SK-N-SH treated with all-trans-retinoic acid at 6 μM for 48 hours (cell line): ENCODE data around the gene ANK2.
A peak's percentile ranks its signal among the peaks of the same experiment; 100 is the strongest.

ENCODE experiments used
- ATAC-seq: fragments of 200-7000 bp; cut with Tn5 transposase; 3 replicates; pipeline ENCODE4 v1.9.1; 2020; ENCODE audit warnings: mild to moderate bottlenecking, moderate library complexity
- ARNTL ChIP-seq: fragments of 450-650 bp; formaldehyde crosslinking; IDR thresholded peaks from 2 replicates; pipeline ENCODE4 v1.5.0; 2020; ENCODE audit warnings: low read depth, mild to moderate bottlenecking, moderate library complexity, borderline replicate concordance
- BACH2 ChIP-seq: fragments of 250-450 bp; sonication (Bioruptor Pico); IDR thresholded peaks from 2 replicates; pipeline ENCODE4 v1.9.0; 2021; ENCODE audit warnings: mild to moderate bottlenecking, borderline replicate concordance
- CREB5 ChIP-seq: fragments of 250-450 bp; sonication (Bioruptor Pico); IDR thresholded peaks from 2 replicates; pipeline ENCODE4 v1.5.1; 2020; ENCODE audit warnings: low read depth, mild to moderate bottlenecking, moderate library complexity
- CSDC2 ChIP-seq: fragments of 250-450 bp; sonication (Bioruptor Pico); IDR thresholded peaks from 2 replicates; pipeline ENCODE4 v1.5.0; 2020; ENCODE audit warnings: mild to moderate bottlenecking, moderate library complexity
- GLIS3 ChIP-seq: fragments of 250-450 bp; sonication (Bioruptor Pico); IDR thresholded peaks from 2 replicates; pipeline ENCODE4 v1.5.0; 2020; ENCODE audit warnings: mild to moderate bottlenecking, moderate library complexity
- ISL1 ChIP-seq: fragments of 250-450 bp; sonication (Bioruptor Pico); IDR thresholded peaks from 2 replicates; pipeline ENCODE4 v2.1.2; 2022; ENCODE audit warnings: mild to moderate bottlenecking, moderate library complexity
- PATZ1 ChIP-seq: fragments of 250-450 bp; sonication (Bioruptor Pico); IDR thresholded peaks from 2 replicates; pipeline ENCODE4 v1.8.0; 2020; ENCODE audit warnings: mild to moderate bottlenecking, moderate library complexity, borderline replicate concordance
- PPARA ChIP-seq: fragments of 250-450 bp; sonication (Bioruptor Pico); IDR thresholded peaks from 2 replicates; pipeline ENCODE4 v1.5.0; 2020; ENCODE audit warnings: mild to moderate bottlenecking, borderline replicate concordance
- RARB ChIP-seq: fragments of 250-450 bp; sonication (Bioruptor Pico); IDR thresholded peaks from 2 replicates; pipeline ENCODE4 v1.8.0; 2021; ENCODE audit warnings: mild to moderate bottlenecking, moderate library complexity
- SNAI2 ChIP-seq: fragments of 250-450 bp; sonication (Bioruptor Pico); IDR thresholded peaks from 2 replicates; pipeline ENCODE4 v1.5.0; 2020; ENCODE audit warnings: mild to moderate bottlenecking, moderate library complexity
- TCF4 ChIP-seq: fragments of 250-450 bp; sonication (Bioruptor Pico); IDR thresholded peaks from 2 replicates; pipeline ENCODE4 v1.8.0; 2021; ENCODE audit warnings: mild to moderate bottlenecking, moderate library complexity, borderline replicate concordance
- TOX ChIP-seq: fragments of 250-450 bp; sonication (Bioruptor Pico); IDR thresholded peaks from 2 replicates; pipeline ENCODE4 v1.8.0; 2021; ENCODE audit warnings: mild to moderate bottlenecking, moderate library complexity, borderline replicate concordance
- TSHZ2 ChIP-seq: fragments of 250-450 bp; sonication (Bioruptor Pico); IDR thresholded peaks from 2 replicates; pipeline ENCODE4 v1.5.0; 2020; ENCODE audit warnings: mild to moderate bottlenecking, moderate library complexity
- ZC3H10 ChIP-seq: fragments of 250-450 bp; sonication (Bioruptor Pico); IDR thresholded peaks from 2 replicates; pipeline ENCODE4 v1.5.1; 2021; ENCODE audit warnings: mild to moderate bottlenecking, moderate library complexity
- ZNF565 ChIP-seq: fragments of 450-650 bp; formaldehyde crosslinking; conservative IDR thresholded peaks from 2 replicates; pipeline ENCODE4 v1.5.0; 2020; ENCODE audit warnings: low read depth, mild to moderate bottlenecking, moderate library complexity
- ZNF70 ChIP-seq: fragments of 450-650 bp; formaldehyde crosslinking; IDR thresholded peaks from 2 replicates; pipeline ENCODE4 v1.5.0; 2020; ENCODE audit warnings: mild to moderate bottlenecking, moderate library complexity
- ZNF8 ChIP-seq: fragments of 450-650 bp; formaldehyde crosslinking; IDR thresholded peaks from 2 replicates; pipeline ENCODE4 v1.5.0; 2020; ENCODE audit warnings: mild to moderate bottlenecking, moderate library complexity
- TF ChIP-seq, protein P1 (sequence below): fragments of 250-450 bp; sonication (Bioruptor Pico); IDR thresholded peaks from 2 replicates; pipeline ENCODE4 v1.8.0; 2021; ENCODE audit warnings: low read depth, mild to moderate bottlenecking, moderate library complexity, borderline replicate concordance
- TF ChIP-seq, protein P2 (sequence below): fragments of 250-450 bp; sonication (Bioruptor Pico); IDR thresholded peaks from 2 replicates; pipeline ENCODE4 v1.5.1; 2021; ENCODE audit warnings: mild to moderate bottlenecking, moderate library complexity

ANK2 gene

GRCh38 chr4:113293674-113294073, 244.2 kb downstream of the ANK2 start:
- TF ChIP-seq TCF4 (CRISPR knock-in tag) (no peak), TOX (CRISPR knock-in tag) (no peak), TSHZ2 (CRISPR knock-in tag) (no peak), ARNTL (CRISPR knock-in tag) (no peak), PATZ1 (no peak), ZNF565 (CRISPR knock-in tag) (no peak), ZNF70 (CRISPR knock-in tag) (no peak), CREB5 (no peak), PPARA (no peak), ZC3H10 (CRISPR knock-in tag) (no peak), ZNF8 (no peak), ISL1 (CRISPR knock-in tag) (no peak), GLIS3 (no peak), BACH2 (CRISPR knock-in tag) (no peak), RARB (CRISPR knock-in tag) (no peak), CSDC2 (CRISPR knock-in tag) (no peak)
- TF ChIP-seq, protein P1, sequence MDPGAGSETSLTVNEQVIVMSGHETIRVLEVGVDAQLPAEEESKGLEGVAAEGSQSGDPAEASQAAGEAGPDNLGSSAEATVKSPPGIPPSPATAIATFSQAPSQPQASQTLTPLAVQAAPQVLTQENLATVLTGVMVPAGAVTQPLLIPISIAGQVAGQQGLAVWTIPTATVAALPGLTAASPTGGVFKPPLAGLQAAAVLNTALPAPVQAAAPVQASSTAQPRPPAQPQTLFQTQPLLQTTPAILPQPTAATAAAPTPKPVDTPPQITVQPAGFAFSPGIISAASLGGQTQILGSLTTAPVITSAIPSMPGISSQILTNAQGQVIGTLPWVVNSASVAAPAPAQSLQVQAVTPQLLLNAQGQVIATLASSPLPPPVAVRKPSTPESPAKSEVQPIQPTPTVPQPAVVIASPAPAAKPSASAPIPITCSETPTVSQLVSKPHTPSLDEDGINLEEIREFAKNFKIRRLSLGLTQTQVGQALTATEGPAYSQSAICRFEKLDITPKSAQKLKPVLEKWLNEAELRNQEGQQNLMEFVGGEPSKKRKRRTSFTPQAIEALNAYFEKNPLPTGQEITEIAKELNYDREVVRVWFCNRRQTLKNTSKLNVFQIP (CRISPR knock-in tag): no peak

GRCh38 chr4:113294908-113295307, 245.5 kb downstream of the ANK2 start:
- TF ChIP-seq, protein P2, sequence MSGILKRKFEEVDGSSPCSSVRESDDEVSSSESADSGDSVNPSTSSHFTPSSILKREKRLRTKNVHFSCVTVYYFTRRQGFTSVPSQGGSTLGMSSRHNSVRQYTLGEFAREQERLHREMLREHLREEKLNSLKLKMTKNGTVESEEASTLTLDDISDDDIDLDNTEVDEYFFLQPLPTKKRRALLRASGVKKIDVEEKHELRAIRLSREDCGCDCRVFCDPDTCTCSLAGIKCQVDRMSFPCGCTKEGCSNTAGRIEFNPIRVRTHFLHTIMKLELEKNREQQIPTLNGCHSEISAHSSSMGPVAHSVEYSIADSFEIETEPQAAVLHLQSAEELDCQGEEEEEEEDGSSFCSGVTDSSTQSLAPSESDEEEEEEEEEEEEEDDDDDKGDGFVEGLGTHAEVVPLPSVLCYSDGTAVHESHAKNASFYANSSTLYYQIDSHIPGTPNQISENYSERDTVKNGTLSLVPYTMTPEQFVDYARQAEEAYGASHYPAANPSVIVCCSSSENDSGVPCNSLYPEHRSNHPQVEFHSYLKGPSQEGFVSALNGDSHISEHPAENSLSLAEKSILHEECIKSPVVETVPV: no peak
- TF ChIP-seq ZNF565 (CRISPR knock-in tag) (no peak), PATZ1 (no peak), RARB (CRISPR knock-in tag) (no peak), TCF4 (CRISPR knock-in tag) (no peak), PPARA (no peak), ZNF8 (no peak), GLIS3 (no peak), SNAI2 (CRISPR knock-in tag) (no peak), BACH2 (CRISPR knock-in tag) (no peak)
- ATAC-seq: peak; percentile 39; the same call in 1 of the 3 replicates

More at GRCh38 chr4:113293674-113294073, 244.2 kb downstream of the ANK2 start:
- no peak for ATAC-seq

DNA sequence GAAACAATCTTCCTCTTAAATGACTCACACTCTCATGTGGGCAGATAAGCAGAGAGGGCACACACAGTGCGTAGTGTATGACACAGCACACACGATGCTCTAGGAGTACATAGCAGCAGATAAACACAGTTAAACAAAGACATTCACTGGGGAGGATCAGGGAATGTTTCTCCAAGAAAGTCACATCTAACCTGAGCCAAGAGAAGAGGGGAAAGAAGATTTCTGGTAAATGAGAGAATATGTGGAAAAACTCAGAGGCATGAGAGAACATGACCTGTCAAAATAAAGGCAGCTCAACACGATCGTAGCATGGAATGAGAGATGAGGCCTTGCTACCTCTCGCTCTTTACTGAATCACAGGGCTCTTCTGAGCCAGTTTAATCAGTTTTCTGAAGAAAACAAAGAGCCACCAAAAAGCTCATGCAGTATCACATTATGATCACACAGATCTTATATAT, 251.0 kb downstream of the ANK2 start:
- ATAC-seq: peak; percentile 69
- no peak for TF ChIP-seq RARB (CRISPR knock-in tag)
- peak; percentile 20; the same call in 1 of the 2 replicates for TF ChIP-seq ISL1 (CRISPR knock-in tag)
